Measurements from ENCODE around the gene IRX4.

Gene IRX4

DNA sequence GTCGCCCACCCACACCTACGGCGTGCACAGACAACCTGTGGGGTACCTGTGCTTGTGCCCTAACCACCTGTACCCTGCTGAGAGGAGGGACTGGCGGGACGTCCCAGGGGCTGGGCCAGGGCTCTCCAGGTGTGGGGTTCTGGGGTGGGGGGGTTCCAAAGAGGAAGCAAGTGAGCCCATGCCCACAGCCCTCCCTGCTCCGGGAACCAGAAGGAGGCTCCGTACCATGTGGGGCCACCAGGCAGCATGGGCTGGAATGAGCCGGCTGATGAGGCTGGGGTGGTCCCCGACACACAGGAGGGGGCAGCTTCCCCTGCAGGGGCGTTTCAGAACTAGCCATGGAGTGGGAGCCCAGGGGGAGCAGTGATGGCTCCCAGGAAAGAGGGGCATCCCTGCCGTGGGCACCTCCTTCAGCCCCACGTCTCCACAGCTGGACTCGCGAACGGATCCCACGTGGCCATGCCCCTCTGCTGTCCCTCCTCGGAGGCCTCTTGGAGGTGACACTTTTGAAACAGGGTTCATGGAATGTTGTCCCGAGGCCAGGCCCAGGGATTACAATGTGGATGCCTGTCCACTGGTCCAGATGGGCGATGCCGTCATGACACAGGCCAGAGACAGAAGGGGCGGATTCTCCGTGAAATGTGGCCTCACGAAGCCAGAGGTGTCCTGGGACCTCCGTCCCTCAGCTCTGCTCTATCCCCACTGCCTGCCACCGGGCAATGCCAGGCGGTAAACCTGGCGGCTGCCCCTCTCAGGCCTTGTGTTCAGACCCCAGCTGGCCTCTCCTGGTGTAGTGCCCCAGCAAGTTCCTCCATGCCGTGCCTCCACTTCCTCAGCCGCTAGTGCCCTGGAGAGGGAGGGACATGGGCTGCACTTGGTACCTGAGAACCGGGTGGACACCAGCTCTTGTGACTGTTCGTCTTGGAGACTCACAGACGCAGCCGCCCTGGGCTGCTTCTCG is 33.6 kb upstream of the IRX4 start:
- Histone ChIP-seq H3K27me3 (no peaks in the 10 kb centered on the region), H3K36me3 (no peaks in the 10 kb centered on the region), H3K9me3 (replicated peaks in 1 of 11) (peaks cover 0 to 6% (median 0%) of the 10 kb centered on the region in 11 experiments; a peak in 2 of 22 replicates), H4K20me1 (no peaks in the 10 kb centered on the region), H3K4me1 (peaks cover 0 to 9% (median 5%) of the 10 kb centered on the region in 10 experiments; a peak in 8 of 20 replicates), H3K4me3 (no peak overlapping the region), H3K27ac (no peak overlapping the region), H3K9ac (no peak overlapping the region), H3K4me2 (no peak overlapping the region)
- no peak for TF ChIP-seq Cebpa-rat (IDR thresholded peaks at IDR 0.05)

DNA sequence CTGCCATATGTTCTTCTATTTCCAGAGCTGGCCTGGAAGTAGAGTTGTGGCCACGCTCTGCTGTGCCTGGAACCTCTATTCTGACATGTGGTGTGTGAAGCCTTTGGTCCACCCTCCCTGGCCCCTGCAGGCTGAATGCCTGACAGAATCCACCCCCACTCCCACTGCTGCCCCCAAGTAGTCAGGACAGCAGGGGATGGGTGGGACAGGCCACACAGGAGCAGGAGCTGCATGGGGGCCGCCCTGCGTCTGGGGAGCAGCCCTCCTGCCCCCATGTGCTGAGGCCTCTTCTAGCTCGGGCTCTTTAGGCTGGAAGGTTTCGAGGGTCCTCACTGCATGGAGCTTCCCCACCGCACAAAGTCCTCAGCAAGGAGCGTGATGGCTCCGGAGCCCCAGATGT is 32.6 kb upstream of the IRX4 start:
- Histone ChIP-seq H3K9me3 (replicated peaks in 1 of 11) (peaks cover 0 to 6% (median 0%) of the 10 kb centered on the region in 11 experiments; a peak in 2 of 22 replicates), H3K9ac (no peak overlapping the region), H3K27ac (no peak overlapping the region), H3K27me3 (no peaks in the 10 kb centered on the region), H3K4me2 (no peak overlapping the region), H3K4me3 (no peak overlapping the region), H4K20me1 (no peaks in the 10 kb centered on the region), H3K4me1 (peaks cover 0 to 9% (median 5%) of the 10 kb centered on the region in 10 experiments; a peak in 8 of 20 replicates), H3K36me3 (no peaks in the 10 kb centered on the region)
- TF ChIP-seq Cebpa-rat (IDR thresholded peaks at IDR 0.05): no peak

DNA sequence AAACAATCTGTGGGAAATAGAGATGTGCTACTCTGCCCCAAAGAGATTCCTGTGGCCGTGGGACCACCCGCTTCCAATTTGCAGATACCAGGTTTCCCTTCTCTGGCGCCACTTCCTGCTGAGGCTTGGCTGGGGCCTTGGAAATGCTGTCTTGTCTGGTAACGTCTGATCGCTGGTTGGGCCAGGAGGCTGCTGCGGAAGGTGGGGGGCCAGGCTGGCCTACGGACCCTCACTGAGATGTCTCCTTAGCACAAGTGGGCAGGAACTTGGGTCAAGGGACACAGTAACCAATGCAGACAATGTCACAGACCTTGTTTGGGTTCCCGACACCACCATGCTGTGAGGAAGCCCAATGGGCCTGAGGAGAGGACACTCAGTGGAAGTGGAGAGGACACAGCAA is 31.7 kb upstream of the IRX4 start:
- H3K36me3 ChIP-seq: no peaks in the 10 kb centered on the region
- H3K9ac ChIP-seq: no peak overlapping the region
- TF ChIP-seq Cebpa-rat (IDR thresholded peaks at IDR 0.05): no peak
- no peaks in the 10 kb centered on the region for H4K20me1 ChIP-seq
- no peak overlapping the region for H3K4me3 ChIP-seq
- peaks cover 0 to 6% (median 0%) of the 10 kb centered on the region in 11 experiments; a peak in 2 of 22 replicates for H3K9me3 ChIP-seq (replicated peaks in 1 of 11)
- H3K4me1 ChIP-seq: peaks cover 0 to 8% (median 5%) of the 10 kb centered on the region in 10 experiments; a peak in 6 of 20 replicates
- H3K4me2 ChIP-seq: no peak overlapping the region
- no peaks in the 10 kb centered on the region for H3K27me3 ChIP-seq
- no peak overlapping the region for H3K27ac ChIP-seq

- no peak overlapping the region for H3K9ac ChIP-seq
- H3K4me2 ChIP-seq: no peak overlapping the region
- TF ChIP-seq Cebpa-rat (IDR thresholded peaks at IDR 0.05): no peak
- no peaks in the 10 kb centered on the region for H3K36me3 ChIP-seq
- peaks cover 0 to 8% (median 5%) of the 10 kb centered on the region in 10 experiments; a peak in 6 of 20 replicates for H3K4me1 ChIP-seq
- no peaks in the 10 kb centered on the region for H4K20me1 ChIP-seq
- H3K27me3 ChIP-seq: no peaks in the 10 kb centered on the region
- H3K4me3 ChIP-seq: no peak overlapping the region
- H3K27ac ChIP-seq: no peak overlapping the region
- peaks cover 0 to 6% (median 0%) of the 10 kb centered on the region in 11 experiments; a peak in 2 of 22 replicates for H3K9me3 ChIP-seq (replicated peaks in 1 of 11)
Observed at GRCh38 chr5:1913578-1913977, 30.9 kb upstream of the IRX4 start.

- Histone ChIP-seq H3K9me3 (replicated peaks in 1 of 11) (peaks cover 0 to 6% (median 0%) of the 10 kb centered on the region in 11 experiments; a peak in 2 of 22 replicates), H3K9ac (no peak overlapping the region), H3K27ac (no peak overlapping the region), H3K4me1 (peaks cover 0 to 8% (median 5%) of the 10 kb centered on the region in 10 experiments; a peak in 6 of 20 replicates), H3K27me3 (no peaks in the 10 kb centered on the region), H3K36me3 (no peaks in the 10 kb centered on the region), H4K20me1 (no peaks in the 10 kb centered on the region), H3K4me2 (peak overlapping the region in 5 of 11 experiments; percentile 15 to 36 (median 26); a peak in 6 of 22 replicates), H3K4me3 (no peak overlapping the region)
- TF ChIP-seq Cebpa-rat (IDR thresholded peaks at IDR 0.05): no peak
Observed at GRCh38 chr5:1912951-1913565, 30.3 kb upstream of the IRX4 start.

- Histone ChIP-seq H3K27ac (no peak overlapping the region), H4K20me1 (no peaks in the 10 kb centered on the region; a peak in 1 of 22 replicates), H3K9ac (no peak overlapping the region), H3K4me1 (peaks cover 0 to 8% (median 5%) of the 10 kb centered on the region in 10 experiments; a peak in 6 of 20 replicates), H3K27me3 (no peaks in the 10 kb centered on the region), H3K4me3 (no peak overlapping the region), H3K4me2 (no peak overlapping the region), H3K9me3 (replicated peaks in 1 of 11) (peaks cover 0 to 6% (median 0%) of the 10 kb centered on the region in 11 experiments; a peak in 2 of 22 replicates), H3K36me3 (no peaks in the 10 kb centered on the region)
- TF ChIP-seq Cebpa-rat (IDR thresholded peaks at IDR 0.05): no peak
Observed at GRCh38 chr5:1911773-1912235, 29.1 kb upstream of the IRX4 start.

GRCh38 chr5:1910861-1911772 is 28.4 kb upstream of the IRX4 start:
- Histone ChIP-seq H3K9ac (no peak overlapping the region), H3K27me3 (no peaks in the 10 kb centered on the region), H3K4me2 (no peak overlapping the region)

DNA sequence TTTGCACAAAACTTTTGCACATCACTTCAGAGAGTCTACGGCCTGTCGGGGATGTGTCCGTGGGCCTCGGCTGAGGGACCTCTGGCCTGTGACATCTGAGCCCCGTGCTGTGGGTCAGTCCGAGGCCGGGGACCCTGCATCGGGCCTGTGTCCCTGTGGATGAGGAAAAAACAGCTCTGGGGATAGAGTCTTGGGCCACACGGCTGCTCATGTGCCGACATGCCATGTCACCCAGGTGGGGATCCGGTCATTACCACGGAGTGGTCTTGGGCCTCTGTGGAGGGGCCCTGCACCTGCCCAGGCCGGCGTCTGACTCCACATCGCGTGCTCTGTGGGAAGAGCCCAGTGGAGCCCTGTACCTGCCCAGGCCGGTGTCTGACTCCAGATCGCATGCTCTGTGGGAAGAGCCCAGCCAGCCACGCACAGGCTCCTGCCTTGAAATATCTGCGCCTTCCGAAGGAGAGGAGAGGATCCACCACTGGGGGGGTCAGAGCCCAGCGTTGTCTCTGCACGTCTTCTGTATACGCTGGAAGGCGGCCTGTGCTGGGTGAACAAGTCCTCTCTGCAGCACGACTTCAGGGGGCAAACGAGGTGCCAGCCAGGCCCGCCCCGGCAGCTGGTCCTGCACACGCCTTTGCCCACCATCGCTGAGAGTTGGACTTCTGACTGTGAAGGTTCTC is 27.5 kb upstream of the IRX4 start:
- Histone ChIP-seq H4K20me1 (no peaks in the 10 kb centered on the region; a peak in 1 of 22 replicates), H3K9me3 (replicated peaks in 1 of 11) (peaks cover 5 to 15% (median 9%) of the 10 kb centered on the region in 11 experiments), H3K4me3 (no peak overlapping the region), H3K4me1 (peaks cover 0 to 8% (median 5%) of the 10 kb centered on the region in 10 experiments; a peak in 6 of 20 replicates), H3K27me3 (no peaks in the 10 kb centered on the region), H3K27ac (no peak overlapping the region), H3K4me2 (no peak overlapping the region), H3K9ac (no peak overlapping the region), H3K36me3 (no peaks in the 10 kb centered on the region)
- TF ChIP-seq Cebpa-rat (IDR thresholded peaks at IDR 0.05): no peak

More at GRCh38 chr5:1910861-1911772, 28.4 kb upstream of the IRX4 start:
- TF ChIP-seq Cebpa-rat (IDR thresholded peaks at IDR 0.05): no peak
- H4K20me1 ChIP-seq: no peaks in the 10 kb centered on the region; a peak in 1 of 22 replicates
- H3K4me1 ChIP-seq: peaks cover 0 to 8% (median 5%) of the 10 kb centered on the region in 10 experiments; a peak in 6 of 20 replicates
- no peak overlapping the region for H3K27ac ChIP-seq
- H3K4me3 ChIP-seq: no peak overlapping the region
- no peaks in the 10 kb centered on the region for H3K36me3 ChIP-seq
- H3K9me3 ChIP-seq (replicated peaks in 1 of 11): peaks cover 0 to 6% (median 0%) of the 10 kb centered on the region in 11 experiments; a peak in 6 of 22 replicates

Measured in BLaER1 treated with 17β-estradiol and CSF1 and Interleukin-3, amounts not matched to agents 10 nM and 100 nM (cell line).